Neuronal stem cell (in vitro differentiated cells): Measurements from ENCODE around the gene POF1B. TPM values are rescaled to one million over a fixed set of nuclear protein-coding genes. Genes with fewer than 3 reads are reported as not detected.

Experiments
- DNase-seq: peaks from one replicate; pipeline ENCODE4 v3.0.0-alpha.2; 2013; ENCODE audit warnings: low spot score
- H2AFZ ChIP-seq: one replicate; pipeline ENCODE4 v1.6.1; 2013; ENCODE audit warnings: mild to moderate bottlenecking, low read length, inconsistent platforms
- H2AK5ac ChIP-seq: 2 replicates; pipeline ENCODE4 v1.6.1; 2013; ENCODE audit warnings: low read depth, mild to moderate bottlenecking, inconsistent platforms, low read length, moderate library complexity, mixed read lengths
- H2BK120ac ChIP-seq: 2 replicates; pipeline ENCODE4 v1.6.1; 2013; ENCODE audit warnings: low read depth, mild to moderate bottlenecking, inconsistent platforms, low read length, moderate library complexity, mixed read lengths
- H2BK12ac ChIP-seq: one replicate; pipeline ENCODE4 v1.6.1; 2013; ENCODE audit warnings: low read length, inconsistent platforms
- H2BK15ac ChIP-seq: 2 replicates; pipeline ENCODE4 v1.6.1; 2013; ENCODE audit warnings: mild to moderate bottlenecking, low read length, inconsistent platforms, mixed read lengths
- H2BK5ac ChIP-seq: one replicate; pipeline ENCODE4 v1.6.1; 2013; ENCODE audit warnings: inconsistent platforms, mild to moderate bottlenecking, low read length, moderate library complexity
- H3K14ac ChIP-seq: one replicate; pipeline ENCODE4 v1.6.1; 2013; ENCODE audit warnings: low read length, inconsistent platforms
- H3K18ac ChIP-seq: 2 replicates; pipeline ENCODE4 v1.6.1; 2013; ENCODE audit warnings: low read length, inconsistent platforms
- H3K23ac ChIP-seq: 2 replicates; pipeline ENCODE4 v1.6.1; 2013; ENCODE audit warnings: low read depth, mild to moderate bottlenecking, mixed read lengths, low read length, inconsistent platforms; ENCODE audit not compliant: poor library complexity
- H3K27ac ChIP-seq: replicated peaks from 3 replicates; pipeline ENCODE4 v1.5.1; 2013; ENCODE audit warnings: low read length, inconsistent platforms
- H3K27me3 ChIP-seq, 3 experiments: 2 replicates each; pipeline ENCODE4 v1.6.1; 2013; ENCODE audit warnings: low read length in 3 of 3, mild to moderate bottlenecking in 2 of 3, inconsistent platforms in 1 of 3, low read depth in 1 of 3, mixed read lengths in 1 of 3, moderate library complexity in 1 of 3; ENCODE audit not compliant: control insufficient read depth in 3 of 3, insufficient read depth in 3 of 3
- H3K36me3 ChIP-seq, 2 donors: replicated peaks in 1 of 2; 2 replicates each; pipeline ENCODE4 v1.6.1; 2013; ENCODE audit warnings: low read length in 2 of 2; ENCODE audit not compliant: control insufficient read depth in 2 of 2, insufficient read depth in 2 of 2
- H3K4ac ChIP-seq: 2 replicates; pipeline ENCODE4 v1.6.1; 2013; ENCODE audit warnings: inconsistent platforms, mild to moderate bottlenecking, low read length, moderate library complexity
- H3K4me1 ChIP-seq, 2 donors: 1 replicate in 1 of 2; 2 replicates in 1 of 2; pipeline ENCODE4 v1.6.1; 2013; ENCODE audit warnings: low read length in 2 of 2, low read depth in 1 of 2; ENCODE audit not compliant: control insufficient read depth in 2 of 2, insufficient read depth in 1 of 2
- H3K4me2 ChIP-seq: one replicate; pipeline ENCODE4 v1.6.1; 2013; ENCODE audit warnings: mild to moderate bottlenecking, low read length, inconsistent platforms; ENCODE audit not compliant: insufficient read depth, poor library complexity, severe bottlenecking
- H3K4me3 ChIP-seq, 2 donors: 2 replicates each; pipeline ENCODE4 v1.5.1; 2013; ENCODE audit warnings: low read length in 2 of 2, mild to moderate bottlenecking in 2 of 2, inconsistent platforms in 1 of 2, moderate library complexity in 1 of 2
- H3K79me1 ChIP-seq: one replicate; pipeline ENCODE4 v1.6.1; 2013; ENCODE audit warnings: low read depth, mild to moderate bottlenecking, inconsistent platforms, low read length, moderate library complexity
- H3K9ac ChIP-seq: one replicate; pipeline ENCODE4 v1.6.1; 2013; ENCODE audit warnings: mild to moderate bottlenecking, low read depth, low read length, inconsistent platforms; ENCODE audit not compliant: poor library complexity
- H3K9me3 ChIP-seq, 2 donors: replicated peaks in 1 of 2; 2 replicates each; pipeline versions ENCODE3 to v1.6.1; 2013; ENCODE audit warnings: low read length in 2 of 2, mild to moderate bottlenecking in 2 of 2, inconsistent platforms in 1 of 2, low read depth in 1 of 2, mixed read lengths in 1 of 2, moderate library complexity in 1 of 2; ENCODE audit not compliant: control insufficient read depth in 2 of 2, insufficient read depth in 1 of 2
- H4K8ac ChIP-seq: one replicate; pipeline ENCODE4 v1.6.1; 2013; ENCODE audit warnings: low read depth, mild to moderate bottlenecking, inconsistent platforms, low read length, moderate library complexity
- H4K91ac ChIP-seq: one replicate; pipeline ENCODE4 v1.6.1; 2013; ENCODE audit warnings: low read length, low read depth, mild to moderate bottlenecking, inconsistent platforms; ENCODE audit not compliant: poor library complexity
- WGBS, 2 donors: extraction: QIAGEN DNeasy Blood & Tissue Kit; methylation state at CpG; one replicate each; pipeline ENCODE4 v1.1.7; 2013; ENCODE audit warnings: missing lambda C conversion rate in 2 of 2, mixed read lengths in 1 of 2; ENCODE audit not compliant: insufficient read length in 2 of 2, insufficient replicate concordance in 1 of 2; ENCODE audit errors: extremely low coverage in 2 of 2; 5-methylcytosine and 5-hydroxymethylcytosine counted together
- polyA plus RNA-seq, 2 experiments: library from polyadenylated mRNA; stranded (reverse); fragments of 200-250 nt; gene quantifications; one replicate each; pipeline ENCODE4 v1.2.3, GENCODE V29; 2013

POF1B gene
- polyA plus RNA-seq (2013, experiment 1 of 2), result not detected
- not detected for polyA plus RNA-seq (2013, experiment 2 of 2)

GRCh38 chrX:85379174-85379907, at the start of gene POF1B:
Gene POF1B, minus strand, starts transcription at chrX:85379665. Its CDS starts 211 bp downstream, at chrX:85379454.
- H4K8ac ChIP-seq, result no peak within 1 kb of the TSS
- no peak within 1 kb of the TSS for H2BK15ac ChIP-seq
- H3K9ac ChIP-seq, result no peak within 1 kb of the TSS
- H3K4ac ChIP-seq, result no peak within 1 kb of the TSS
- no peak within 1 kb of the TSS for H2AK5ac ChIP-seq
- no peak within 1 kb of the TSS for H3K27ac ChIP-seq
- no peak for DNase-seq
- no peak within 1 kb of the TSS for H3K18ac ChIP-seq
- WGBS, 2 donors, result no CpG with 5 or more reads among the region's 12 CpGs
- no peak within 1 kb of the TSS for H4K91ac ChIP-seq
- no peaks in the 10 kb centered on the region for H3K9me3 ChIP-seq
- H3K4me2 ChIP-seq, result no peak within 1 kb of the TSS
- no peaks in the 10 kb centered on the region for H3K36me3 ChIP-seq
- no peaks in the 10 kb centered on the region for H3K4me1 ChIP-seq
- H2BK5ac ChIP-seq, result no peak within 1 kb of the TSS
- H2BK12ac ChIP-seq, result no peak within 1 kb of the TSS
- no peak within 1 kb of the TSS for H2BK120ac ChIP-seq
- H3K14ac ChIP-seq, result no peak within 1 kb of the TSS
- H3K23ac ChIP-seq, result no peak within 1 kb of the TSS
- H3K79me1 ChIP-seq, result no peaks in the 10 kb centered on the region
- no peaks in the 10 kb centered on the region for H3K27me3 ChIP-seq
- H2AFZ ChIP-seq, result no peak within 1 kb of the TSS
- H3K4me3 ChIP-seq, result no peak within 1 kb of the TSS

- H2AFZ ChIP-seq, result no peak overlapping the region
- no peak overlapping the region for H4K91ac ChIP-seq
- WGBS, 2 donors, result no CpG with 5 or more reads among the region's 1 CpG
- no peaks in the 10 kb centered on the region for H3K4me1 ChIP-seq
- H3K9ac ChIP-seq, result no peak overlapping the region
- peaks cover 0 to 2% of the 10 kb centered on the region in 2 donors for H3K9me3 ChIP-seq
- H3K4me3 ChIP-seq, result no peak overlapping the region
- H3K23ac ChIP-seq, result no peak overlapping the region
- no peaks in the 10 kb centered on the region for H3K79me1 ChIP-seq
- H2BK120ac ChIP-seq, result no peak overlapping the region
- no peaks in the 10 kb centered on the region for H3K36me3 ChIP-seq
- no peak overlapping the region for H2BK5ac ChIP-seq
- no peak overlapping the region for H2AK5ac ChIP-seq
- no peak overlapping the region for H3K18ac ChIP-seq
- H3K14ac ChIP-seq, result no peak overlapping the region
- no peak overlapping the region for H3K27ac ChIP-seq
- H2BK15ac ChIP-seq, result no peak overlapping the region
- no peak for DNase-seq
- no peak overlapping the region for H3K4ac ChIP-seq
- no peak overlapping the region for H4K8ac ChIP-seq
- no peak overlapping the region for H2BK12ac ChIP-seq
- H3K27me3 ChIP-seq, result no peaks in the 10 kb centered on the region
- H3K4me2 ChIP-seq, result no peak overlapping the region
Measured at GRCh38 chrX:85429066-85429465, 49.6 kb upstream of the POF1B start.

GRCh38 chrX:85419293-85419692, 39.8 kb upstream of the POF1B start:
- no peak overlapping the region for H3K4me2 ChIP-seq
- H3K4ac ChIP-seq, result no peak overlapping the region
- no peak overlapping the region for H3K23ac ChIP-seq
- H2BK120ac ChIP-seq, result no peak overlapping the region
- no peak overlapping the region for H4K91ac ChIP-seq
- H3K4me1 ChIP-seq, result no peaks in the 10 kb centered on the region
- H3K79me1 ChIP-seq, result no peaks in the 10 kb centered on the region
- no peak overlapping the region for H3K27ac ChIP-seq
- H3K9ac ChIP-seq, result no peak overlapping the region
- no peak for DNase-seq
- H3K9me3 ChIP-seq, result no peaks in the 10 kb centered on the region
- H3K14ac ChIP-seq, result no peak overlapping the region
- no peak overlapping the region for H2BK12ac ChIP-seq
- H3K36me3 ChIP-seq, result no peaks in the 10 kb centered on the region
- H2BK15ac ChIP-seq, result no peak overlapping the region
- H3K18ac ChIP-seq, result no peak overlapping the region
- no peak overlapping the region for H2BK5ac ChIP-seq
- H3K4me3 ChIP-seq, result no peak overlapping the region
- no peak overlapping the region for H4K8ac ChIP-seq
- no peaks in the 10 kb centered on the region for H3K27me3 ChIP-seq
- H2AFZ ChIP-seq, result no peak overlapping the region
- no peak overlapping the region for H2AK5ac ChIP-seq

- no peak overlapping the region for H4K91ac ChIP-seq
- no peak overlapping the region for H3K9ac ChIP-seq
- no peak overlapping the region for H3K27ac ChIP-seq
- H2BK12ac ChIP-seq, result no peak overlapping the region
- no peaks in the 10 kb centered on the region for H3K27me3 ChIP-seq
- no peaks in the 10 kb centered on the region for H3K9me3 ChIP-seq
- H2BK5ac ChIP-seq, result no peak overlapping the region
- H3K79me1 ChIP-seq, result no peaks in the 10 kb centered on the region
- no peak overlapping the region for H4K8ac ChIP-seq
- H2BK15ac ChIP-seq, result no peak overlapping the region
- H3K4ac ChIP-seq, result no peak overlapping the region
- no peak overlapping the region for H3K4me3 ChIP-seq
- no peak overlapping the region for H3K23ac ChIP-seq
- H3K36me3 ChIP-seq, result no peaks in the 10 kb centered on the region
- H3K18ac ChIP-seq, result no peak overlapping the region
- no peak for DNase-seq
- H3K4me2 ChIP-seq, result no peak overlapping the region
- H2AFZ ChIP-seq, result no peak overlapping the region
- H3K14ac ChIP-seq, result no peak overlapping the region
- no CpG with 5 or more reads among the region's 2 CpGs for WGBS, 2 donors
- no peak overlapping the region for H2AK5ac ChIP-seq
- H2BK120ac ChIP-seq, result no peak overlapping the region
- no peaks in the 10 kb centered on the region for H3K4me1 ChIP-seq
Measured at GRCh38 chrX:85391878-85392238, 12.4 kb upstream of the POF1B start.
